Measurements from ENCODE around the gene ZCCHC24.
A peak's percentile ranks its signal among the peaks of the same experiment; 100 is the strongest.

The ZCCHC24 gene

DNA sequence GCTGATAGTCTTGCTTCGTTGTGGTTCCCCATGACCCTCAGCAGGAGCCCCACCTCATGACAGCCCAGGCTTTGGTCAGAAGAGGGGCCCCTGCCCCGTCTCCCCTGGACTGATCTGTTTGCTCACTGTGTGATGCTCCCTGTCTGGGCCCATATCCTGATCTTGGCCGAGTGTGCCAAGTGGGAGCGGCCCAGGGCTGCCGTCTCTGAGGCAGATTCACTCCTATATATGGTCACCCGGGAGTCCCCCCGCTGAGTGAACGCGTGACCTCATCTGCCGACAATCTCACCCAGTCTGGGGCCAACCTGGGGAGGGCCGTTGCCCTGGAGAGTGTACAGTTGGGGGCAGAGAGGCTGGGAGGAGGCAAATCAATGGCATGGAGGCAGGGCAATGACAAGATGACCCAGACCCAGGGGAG is 63.6 kb downstream of the ZCCHC24 start:
- Histone ChIP-seq H3K9me3 (ENCODE audit: severe bottlenecking) (no peaks in the 10 kb centered on the region), H3K4me1 (ENCODE audit: insufficient read depth, poor library complexity, severe bottlenecking) (no peaks in the 10 kb centered on the region), H3K27me3 (ENCODE audit: insufficient read depth, poor library complexity, severe bottlenecking) (no peaks in the 10 kb centered on the region), H3K27ac (ENCODE audit: poor library complexity, severe bottlenecking) (no peak overlapping the region), H3K4me3 (ENCODE audit: severe bottlenecking) (no peak overlapping the region), H3K36me3 (ENCODE audit: low read depth) (no peaks in the 10 kb centered on the region)
- TF ChIP-seq CTCF (IDR thresholded peaks at IDR 0.05; ENCODE audit: poor library complexity, severe bottlenecking) = no peak
- peak; percentile 43 for DNase-seq (ENCODE audit: low spot score)
- ATAC-seq (ENCODE audit: low read depth) = peak; percentile 30; the same call in 1 of the 3 replicates

GRCh38 chr10:79380946-79381721 is 64.3 kb downstream of the ZCCHC24 start:
- H3K9me3 ChIP-seq (ENCODE audit: severe bottlenecking) = no peaks in the 10 kb centered on the region
- no peaks in the 10 kb centered on the region for H3K36me3 ChIP-seq (ENCODE audit: low read depth)
- ATAC-seq (ENCODE audit: low read depth) (no peak), DNase-seq (ENCODE audit: low spot score) (peak; percentile 51)
- H3K27ac ChIP-seq (ENCODE audit: poor library complexity, severe bottlenecking) = no peak overlapping the region
- H3K27me3 ChIP-seq (ENCODE audit: insufficient read depth, poor library complexity, severe bottlenecking) = no peaks in the 10 kb centered on the region
- H3K4me3 ChIP-seq (ENCODE audit: severe bottlenecking) = no peak overlapping the region
- no peaks in the 10 kb centered on the region for H3K4me1 ChIP-seq (ENCODE audit: insufficient read depth, poor library complexity, severe bottlenecking)
- no peak for TF ChIP-seq CTCF (IDR thresholded peaks at IDR 0.05; ENCODE audit: poor library complexity, severe bottlenecking)

DNA sequence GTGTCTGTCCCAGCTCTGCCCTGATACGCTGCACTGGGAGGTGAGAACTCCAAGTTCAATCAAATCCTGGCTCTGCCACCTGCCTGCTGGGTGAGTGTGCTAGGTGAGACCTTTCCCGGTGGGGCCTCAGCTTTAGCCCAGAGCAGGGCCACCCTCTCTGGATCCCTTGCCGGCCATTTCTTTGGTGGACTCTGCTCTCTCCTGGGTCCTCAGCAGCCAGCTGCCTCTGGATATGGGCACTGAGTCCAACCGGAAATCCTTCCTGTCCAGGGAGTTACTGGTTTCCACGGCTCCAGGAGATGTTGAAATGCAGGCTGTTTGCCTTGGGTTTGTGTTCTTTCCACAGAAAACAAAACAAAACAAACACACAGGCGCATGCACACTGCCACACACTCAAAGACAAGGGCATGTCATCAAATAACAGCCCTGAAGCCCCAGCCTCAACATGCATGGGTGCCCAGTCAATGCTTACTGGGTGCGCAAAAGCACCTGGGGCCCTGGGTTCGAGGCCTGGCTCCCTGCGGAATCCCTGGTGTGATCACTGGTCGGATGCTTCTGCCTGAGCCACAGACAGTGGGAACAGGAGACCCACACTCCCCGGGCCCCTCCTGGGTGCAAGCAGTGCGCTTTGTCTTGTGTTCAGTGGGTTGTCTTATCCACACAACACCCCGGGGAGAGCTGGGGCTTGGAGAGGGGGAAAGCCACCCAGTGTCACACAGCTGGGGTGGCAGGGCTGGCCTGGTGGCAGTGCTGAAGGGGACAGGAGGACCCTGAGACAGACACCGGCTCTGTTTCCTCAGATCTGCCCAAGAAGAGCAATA is 65.1 kb downstream of the ZCCHC24 start:
- no peak for ATAC-seq (ENCODE audit: low read depth)

DNA sequence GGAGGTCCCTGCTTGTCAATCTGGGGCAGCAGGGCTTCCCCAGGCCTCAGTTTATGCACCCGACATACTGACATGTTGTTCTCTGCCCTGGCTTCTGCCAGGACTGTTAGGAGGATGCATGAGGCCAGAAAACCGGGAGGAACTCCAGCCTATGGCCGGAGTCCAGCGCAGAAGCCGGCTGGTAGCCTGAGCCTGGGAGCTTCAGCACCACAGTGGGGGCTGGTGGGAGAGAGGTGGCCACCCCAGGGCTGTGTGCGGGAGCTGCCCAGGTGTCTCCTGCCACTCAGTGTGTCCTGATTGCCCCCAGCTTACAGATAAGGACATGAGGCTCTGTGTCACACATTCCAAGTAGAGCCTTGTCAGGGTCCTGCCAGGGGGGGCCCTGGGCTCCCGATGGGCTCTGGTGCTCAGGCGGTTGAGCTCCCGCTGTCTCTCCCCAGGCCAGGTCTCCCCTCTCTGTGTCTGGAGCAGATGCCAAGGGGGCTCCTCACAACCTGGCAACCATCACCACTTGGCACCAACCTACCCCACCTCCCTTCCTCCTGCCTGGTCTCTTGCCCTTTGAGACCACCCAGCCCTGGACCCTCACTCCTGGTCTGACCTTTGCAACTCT is 65.8 kb downstream of the ZCCHC24 start:
- no peaks in the 10 kb centered on the region for H3K9me3 ChIP-seq (ENCODE audit: severe bottlenecking)
- no peaks in the 10 kb centered on the region for H3K27me3 ChIP-seq (ENCODE audit: insufficient read depth, poor library complexity, severe bottlenecking)
- H3K36me3 ChIP-seq (ENCODE audit: low read depth) = no peaks in the 10 kb centered on the region
- TF ChIP-seq CTCF (IDR thresholded peaks at IDR 0.05; ENCODE audit: poor library complexity, severe bottlenecking) = no peak
- ATAC-seq (ENCODE audit: low read depth) (0 out of 3 replicates have a peak, but pooled peaks have one; percentile 6), DNase-seq (ENCODE audit: low spot score) (peak; percentile 31)
- no peaks in the 10 kb centered on the region for H3K4me1 ChIP-seq (ENCODE audit: insufficient read depth, poor library complexity, severe bottlenecking)
- H3K27ac ChIP-seq (ENCODE audit: poor library complexity, severe bottlenecking) = no peak overlapping the region
- H3K4me3 ChIP-seq (ENCODE audit: severe bottlenecking) = no peak overlapping the region

More for the DNA sequence above, 65.1 kb downstream of the ZCCHC24 start:
- peak; percentile 28 for DNase-seq (ENCODE audit: low spot score)
- H3K9me3 ChIP-seq (ENCODE audit: severe bottlenecking) = no peaks in the 10 kb centered on the region
- no peaks in the 10 kb centered on the region for H3K27me3 ChIP-seq (ENCODE audit: insufficient read depth, poor library complexity, severe bottlenecking)
- H3K36me3 ChIP-seq (ENCODE audit: low read depth) = no peaks in the 10 kb centered on the region
- no peaks in the 10 kb centered on the region for H3K4me1 ChIP-seq (ENCODE audit: insufficient read depth, poor library complexity, severe bottlenecking)
- no peak overlapping the region for H3K4me3 ChIP-seq (ENCODE audit: severe bottlenecking)
- TF ChIP-seq CTCF (IDR thresholded peaks at IDR 0.05; ENCODE audit: poor library complexity, severe bottlenecking) = no peak
- H3K27ac ChIP-seq (ENCODE audit: poor library complexity, severe bottlenecking) = no peak overlapping the region

All from RWPE2 (cell line).